Skin epidermis (tissue), 12 donors: ENCODE measurements around the gene COL19A1.

Experiments used
- H3K27ac ChIP-seq, 21 experiments: fragments of 200-600 bp; sonication (generic) in 11 of 21; one replicate each; pipeline ENCODE4 v1.5.0; 2020; ENCODE audit warnings: mild to moderate bottlenecking in 3 of 21, inconsistent platforms in 2 of 21, moderate library complexity in 2 of 21
- H3K4me3 ChIP-seq, 7 experiments: fragments of 200-600 bp; sonication (generic) in 2 of 7; one replicate each; pipeline ENCODE4 v1.5.0; 2020; ENCODE audit warnings: inconsistent platforms in 2 of 7, mild to moderate bottlenecking in 2 of 7, moderate library complexity in 1 of 7

The COL19A1 gene

GRCh38 chr6:70028926-70029325, 162.6 kb downstream of the COL19A1 start:
- Histone ChIP-seq H3K27ac (no peak overlapping the region), H3K4me3 (no peak overlapping the region)

- no peak overlapping the region for H3K4me3 ChIP-seq
Measured at GRCh38 chr6:70033781-70034180, 167.4 kb downstream of the COL19A1 start.

GRCh38 chr6:70037445-70037844, 171.1 kb downstream of the COL19A1 start:
- H3K27ac ChIP-seq = no peak overlapping the region
- no peak overlapping the region for H3K4me3 ChIP-seq

More at GRCh38 chr6:70033781-70034180, 167.4 kb downstream of the COL19A1 start:
- no peak overlapping the region for H3K27ac ChIP-seq

- Histone ChIP-seq H3K4me3 (no peak overlapping the region), H3K27ac (no peak overlapping the region)
Measured at GRCh38 chr6:70040766-70041165, 174.4 kb downstream of the COL19A1 start.

GRCh38 chr6:70041411-70041810, 175.1 kb downstream of the COL19A1 start:
- no peak overlapping the region for H3K4me3 ChIP-seq
- no peak overlapping the region for H3K27ac ChIP-seq

- Histone ChIP-seq H3K4me3 (no peak overlapping the region), H3K27ac (no peak overlapping the region)
Measured at GRCh38 chr6:70045413-70045812, 179.1 kb downstream of the COL19A1 start.

- no peak overlapping the region for H3K4me3 ChIP-seq
- H3K27ac ChIP-seq = no peak overlapping the region
Measured at GRCh38 chr6:70051197-70052124, 185.1 kb downstream of the COL19A1 start.

GRCh38 chr6:70059039-70059719, 192.8 kb downstream of the COL19A1 start:
- no peak overlapping the region for H3K27ac ChIP-seq
- no peak overlapping the region for H3K4me3 ChIP-seq

- no peak overlapping the region for H3K4me3 ChIP-seq
- no peak overlapping the region for H3K27ac ChIP-seq
Measured at GRCh38 chr6:70060680-70061079, 194.3 kb downstream of the COL19A1 start.

- no peak overlapping the region for H3K4me3 ChIP-seq
- no peak overlapping the region for H3K27ac ChIP-seq
Measured at GRCh38 chr6:70061546-70061945, 195.2 kb downstream of the COL19A1 start.

GRCh38 chr6:70062010-70062409, 195.7 kb downstream of the COL19A1 start:
- no peak overlapping the region for H3K4me3 ChIP-seq
- H3K27ac ChIP-seq = no peak overlapping the region

GRCh38 chr6:70072540-70073179, 206.3 kb downstream of the COL19A1 start:
- no peak overlapping the region for H3K27ac ChIP-seq

GRCh38 chr6:70073637-70074036, 207.3 kb downstream of the COL19A1 start:
- H3K27ac ChIP-seq = no peak overlapping the region
- no peak overlapping the region for H3K4me3 ChIP-seq

More at GRCh38 chr6:70072540-70073179, 206.3 kb downstream of the COL19A1 start:
- no peak overlapping the region for H3K4me3 ChIP-seq

GRCh38 chr6:70079241-70079640, 212.9 kb downstream of the COL19A1 start:
- Histone ChIP-seq H3K4me3 (no peak overlapping the region), H3K27ac (no peak overlapping the region)

- Histone ChIP-seq H3K4me3 (no peak overlapping the region), H3K27ac (no peak overlapping the region)
Measured at GRCh38 chr6:70080443-70081070, 214.2 kb downstream of the COL19A1 start.

GRCh38 chr6:70082830-70083229, 216.5 kb downstream of the COL19A1 start:
- H3K4me3 ChIP-seq = no peak overlapping the region
- no peak overlapping the region for H3K27ac ChIP-seq

- H3K4me3 ChIP-seq = no peak overlapping the region
- no peak overlapping the region for H3K27ac ChIP-seq
Measured at GRCh38 chr6:70086806-70087205, 220.4 kb downstream of the COL19A1 start.

GRCh38 chr6:70094156-70094555, 227.8 kb downstream of the COL19A1 start:
- Histone ChIP-seq H3K4me3 (no peak overlapping the region), H3K27ac (no peak overlapping the region)

GRCh38 chr6:70099732-70100131, 233.4 kb downstream of the COL19A1 start:
- Histone ChIP-seq H3K27ac (no peak overlapping the region), H3K4me3 (no peak overlapping the region)

- no peak overlapping the region for H3K4me3 ChIP-seq
- H3K27ac ChIP-seq = no peak overlapping the region
Measured at GRCh38 chr6:70103798-70104197, 237.4 kb downstream of the COL19A1 start.
